Karpas-422 (cell line): ENCODE results near the gene BDKRB2. TPM values are rescaled to one million over a fixed set of nuclear protein-coding genes. Genes with fewer than 3 reads are reported as not detected.

ENCODE experiments used
- DNase-seq: peaks from one replicate; pipeline ENCODE4 v3.0.0-alpha.2; 2015
- H2AFZ ChIP-seq: fragments of 200-600 bp; sonication (generic); 2 replicates; pipeline ENCODE4 v1.6.1; 2014; ENCODE audit warnings: antibody characterized with exemption, low read length, mixed read lengths
- H3K27ac ChIP-seq: fragments of 200-600 bp; sonication (generic); 2 replicates; pipeline ENCODE4 v1.5.1; 2014; ENCODE audit warnings: mild to moderate bottlenecking, low read length, moderate library complexity
- H3K27me3 ChIP-seq: fragments of 200-600 bp; sonication (generic); 2 replicates; pipeline ENCODE4 v1.6.1; 2014; ENCODE audit warnings: low read length, mixed read lengths
- H3K36me3 ChIP-seq: fragments of 200-600 bp; sonication (generic); 2 replicates; pipeline ENCODE4 v1.6.1; 2014; ENCODE audit warnings: low read length, mixed read lengths; ENCODE audit not compliant: insufficient read depth
- H3K4me1 ChIP-seq: fragments of 200-600 bp; sonication (generic); 2 replicates; pipeline ENCODE4 v1.6.1; 2014; ENCODE audit warnings: mild to moderate bottlenecking, low read length, mixed read lengths
- H3K4me2 ChIP-seq: fragments of 200-600 bp; sonication (generic); 2 replicates; pipeline ENCODE4 v1.6.1; 2014; ENCODE audit warnings: low read length, low read depth, mild to moderate bottlenecking; ENCODE audit not compliant: poor library complexity, severe bottlenecking
- H3K4me3 ChIP-seq: fragments of 200-600 bp; sonication (generic); 2 replicates; pipeline ENCODE4 v1.5.1; 2014; ENCODE audit warnings: mild to moderate bottlenecking, antibody characterized with exemption, low read length, mixed read lengths
- H3K79me2 ChIP-seq: fragments of 200-600 bp; sonication (generic); 2 replicates; pipeline ENCODE4 v1.6.1; 2014; ENCODE audit warnings: mild to moderate bottlenecking, low read length, mixed read lengths
- H3K9ac ChIP-seq: fragments of 200-600 bp; sonication (generic); 2 replicates; pipeline ENCODE4 v1.6.0; 2014; ENCODE audit warnings: low read length
- H3K9me2 ChIP-seq: fragments of 200-600 bp; sonication (generic), shearing (Covaris generic); replicated peaks from 2 replicates; pipeline ENCODE4 v1.6.0; 2014; ENCODE audit warnings: mild to moderate bottlenecking, low read length, moderate library complexity; ENCODE audit not compliant: insufficient read depth
- H3K9me3 ChIP-seq: fragments of 300-700, 200-600 bp; sonication (generic); 2 replicates; pipeline ENCODE4 v1.6.1; 2014; ENCODE audit warnings: low read length, mixed read lengths
- H4K20me1 ChIP-seq: fragments of 200-600 bp; sonication (generic); 2 replicates; pipeline ENCODE4 v1.6.1; 2014; ENCODE audit warnings: mild to moderate bottlenecking, antibody characterized with exemption, low read length, low read depth; ENCODE audit not compliant: insufficient read depth
- total RNA-seq: library from RNA; depleted of rRNA; stranded (reverse); fragments of >200 nt; shearing (Covaris generic); gene quantifications from 2 replicates; pipeline ENCODE4 v1.2.3, GENCODE V29; 2014; ENCODE audit warnings: low replicate concordance

Gene BDKRB2
- total RNA-seq, 1 experiment from 2014 or later: not detected

GRCh38 chr14:96192975-96193805 is 11.4 kb upstream of the BDKRB2 start:
- Histone ChIP-seq H3K4me3 (no peak overlapping the region), H3K27me3 (no peaks in the 10 kb centered on the region; the same call in 1 of the 2 replicates), H3K36me3 (no peaks in the 10 kb centered on the region), H4K20me1 (no peaks in the 10 kb centered on the region), H3K4me2 (no peak overlapping the region), H2AFZ (no peak overlapping the region), H3K79me2 (no peaks in the 10 kb centered on the region), H3K27ac (no peak overlapping the region), H3K4me1 (no peaks in the 10 kb centered on the region), H3K9ac (no peak overlapping the region), H3K9me2 (no peaks in the 10 kb centered on the region), H3K9me3 (no peaks in the 10 kb centered on the region)
- DNase-seq: no peak

GRCh38 chr14:96194262-96194656 is 10.4 kb upstream of the BDKRB2 start:
- Histone ChIP-seq H4K20me1 (no peaks in the 10 kb centered on the region), H3K27me3 (no peaks in the 10 kb centered on the region; the same call in 1 of the 2 replicates), H3K4me2 (no peak overlapping the region), H3K9ac (no peak overlapping the region), H3K36me3 (no peaks in the 10 kb centered on the region), H3K9me3 (no peaks in the 10 kb centered on the region), H3K79me2 (no peaks in the 10 kb centered on the region), H3K4me3 (no peak overlapping the region), H3K9me2 (no peaks in the 10 kb centered on the region), H3K4me1 (no peaks in the 10 kb centered on the region), H2AFZ (no peak overlapping the region), H3K27ac (no peak overlapping the region)
- DNase-seq: no peak

- Histone ChIP-seq H3K9me3 (no peaks in the 10 kb centered on the region), H3K36me3 (no peaks in the 10 kb centered on the region), H3K4me1 (no peaks in the 10 kb centered on the region), H3K4me3 (no peak overlapping the region), H3K79me2 (no peaks in the 10 kb centered on the region), H2AFZ (no peak overlapping the region), H3K27ac (no peak overlapping the region), H4K20me1 (no peaks in the 10 kb centered on the region), H3K4me2 (no peak overlapping the region), H3K9me2 (no peaks in the 10 kb centered on the region), H3K9ac (no peak overlapping the region), H3K27me3 (no peaks in the 10 kb centered on the region; the same call in 1 of the 2 replicates)
- no peak for DNase-seq
Observed at GRCh38 chr14:96194657-96195431, 9.8 kb upstream of the BDKRB2 start.

GRCh38 chr14:96195441-96196081 is 9.1 kb upstream of the BDKRB2 start:
- DNase-seq: no peak
- no peaks in the 10 kb centered on the region for H3K79me2 ChIP-seq

GRCh38 chr14:96197163-96197852 is 7.3 kb upstream of the BDKRB2 start:
- Histone ChIP-seq H3K9me2 (no peaks in the 10 kb centered on the region), H3K4me1 (no peaks in the 10 kb centered on the region), H3K9me3 (no peaks in the 10 kb centered on the region), H3K4me2 (no peak overlapping the region), H3K27me3 (no peaks in the 10 kb centered on the region; the same call in 1 of the 2 replicates), H3K4me3 (no peak overlapping the region), H2AFZ (no peak overlapping the region), H3K36me3 (no peaks in the 10 kb centered on the region), H3K27ac (no peak overlapping the region), H4K20me1 (no peaks in the 10 kb centered on the region), H3K79me2 (no peaks in the 10 kb centered on the region), H3K9ac (no peak overlapping the region)
- no peak for DNase-seq

More at GRCh38 chr14:96195441-96196081, 9.1 kb upstream of the BDKRB2 start:
- Histone ChIP-seq H3K4me2 (no peak overlapping the region), H3K9me3 (no peaks in the 10 kb centered on the region), H3K4me3 (no peak overlapping the region), H3K27me3 (no peaks in the 10 kb centered on the region; the same call in 1 of the 2 replicates), H2AFZ (no peak overlapping the region), H3K9me2 (no peaks in the 10 kb centered on the region), H3K27ac (no peak overlapping the region), H3K36me3 (no peaks in the 10 kb centered on the region), H3K4me1 (no peaks in the 10 kb centered on the region), H3K9ac (no peak overlapping the region), H4K20me1 (no peaks in the 10 kb centered on the region)

GRCh38 chr14:96197969-96198368 is 6.7 kb upstream of the BDKRB2 start:
- Histone ChIP-seq H3K27ac (no peak overlapping the region), H3K9me3 (no peaks in the 10 kb centered on the region), H3K4me3 (no peak overlapping the region), H3K36me3 (no peaks in the 10 kb centered on the region), H3K9ac (no peak overlapping the region), H3K4me2 (no peak overlapping the region), H3K27me3 (no peaks in the 10 kb centered on the region; the same call in 1 of the 2 replicates), H3K4me1 (no peaks in the 10 kb centered on the region), H4K20me1 (no peaks in the 10 kb centered on the region), H3K9me2 (no peaks in the 10 kb centered on the region), H3K79me2 (no peaks in the 10 kb centered on the region), H2AFZ (no peak overlapping the region)
- no peak for DNase-seq

- Histone ChIP-seq H3K27ac (no peak overlapping the region), H3K36me3 (no peaks in the 10 kb centered on the region), H3K9ac (no peak overlapping the region), H3K4me2 (no peak overlapping the region), H3K4me3 (no peak overlapping the region), H2AFZ (no peak overlapping the region), H4K20me1 (no peaks in the 10 kb centered on the region), H3K9me2 (no peaks in the 10 kb centered on the region), H3K9me3 (no peaks in the 10 kb centered on the region), H3K4me1 (no peaks in the 10 kb centered on the region), H3K27me3 (no peaks in the 10 kb centered on the region; the same call in 1 of the 2 replicates), H3K79me2 (no peaks in the 10 kb centered on the region)
- DNase-seq: no peak
Observed at GRCh38 chr14:96198430-96199130, 6.1 kb upstream of the BDKRB2 start.
